Activated naive CD4-positive, alpha-beta T cell treated with Interleukin-2 at 50 U/mL for 16 hours (primary cell): Measurements from ENCODE around the gene FRMD8.

Source experiments
- DNase-seq: peaks from one replicate; pipeline ENCODE4 v3.0.0-alpha.2; 2020

FRMD8 gene

GRCh38 chr11:65386307-65387140 is at the start of gene FRMD8:
Gene FRMD8, plus strand, starts transcription at chr11:65386637. Its CDS starts 400 bp downstream, at chr11:65387037.
- DNase-seq: peak; percentile 88

GRCh38 chr11:65338676-65339075 is 47.8 kb upstream of the FRMD8 start:
- DNase-seq: no peak

- no peak for DNase-seq
Measured at GRCh38 chr11:65340226-65340625, 46.2 kb upstream of the FRMD8 start.

- no peak for DNase-seq
Measured at GRCh38 chr11:65341856-65342255, 44.6 kb upstream of the FRMD8 start.

DNA sequence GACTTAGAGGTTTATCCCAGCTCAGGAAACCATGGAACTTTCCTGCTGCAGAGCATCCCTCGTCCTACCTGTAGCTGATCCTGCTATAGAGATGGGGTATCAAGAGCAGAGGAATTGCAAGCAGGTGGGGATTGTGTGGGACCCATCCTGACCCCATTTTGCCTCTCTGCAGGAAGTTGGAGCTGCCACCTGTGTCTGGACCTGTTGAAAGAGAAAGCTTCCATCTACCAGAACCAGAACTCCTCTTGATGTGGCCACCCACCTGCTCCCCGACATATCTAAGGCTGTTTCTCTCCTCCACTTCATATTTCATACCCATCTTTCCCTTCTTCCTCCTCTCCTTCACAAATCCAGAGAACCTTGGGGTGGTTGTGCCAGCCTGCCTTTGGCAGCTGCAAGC is 34.9 kb upstream of the FRMD8 start:
- no peak for DNase-seq

GRCh38 chr11:65352783-65353182 is 33.7 kb upstream of the FRMD8 start:
- DNase-seq: no peak

DNA sequence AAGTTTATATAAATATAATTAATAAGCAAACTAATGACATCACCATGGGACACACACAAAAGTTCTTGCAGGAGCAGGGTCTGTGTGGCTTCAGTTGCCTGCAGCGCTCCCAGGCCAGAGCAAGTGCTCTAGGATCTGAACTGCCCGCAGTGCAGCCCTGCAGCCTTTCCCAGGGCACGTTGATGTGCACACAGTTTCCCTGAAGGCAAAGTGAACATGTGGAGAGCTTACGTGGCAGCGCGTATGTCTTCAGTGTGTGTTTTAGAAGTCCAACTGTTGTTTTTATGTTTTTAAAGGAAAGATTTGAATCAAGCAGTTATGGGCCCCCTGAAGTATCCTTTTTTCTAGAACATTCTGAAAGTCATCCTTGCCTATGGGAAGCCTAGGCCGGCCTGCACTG is 33.1 kb upstream of the FRMD8 start:
- DNase-seq: no peak

GRCh38 chr11:65353900-65354264 is 32.6 kb upstream of the FRMD8 start:
- no peak for DNase-seq

GRCh38 chr11:65354265-65355012 is 32.0 kb upstream of the FRMD8 start, which contains the start of gene TIGD3:
Gene TIGD3, plus strand, starts transcription at chr11:65354751. Its CDS starts 1,058 bp downstream, at chr11:65355809.
- peak; percentile 98 for DNase-seq

GRCh38 chr11:65355013-65355775 is 31.2 kb upstream of the FRMD8 start:
- DNase-seq: peak; percentile 61

DNA sequence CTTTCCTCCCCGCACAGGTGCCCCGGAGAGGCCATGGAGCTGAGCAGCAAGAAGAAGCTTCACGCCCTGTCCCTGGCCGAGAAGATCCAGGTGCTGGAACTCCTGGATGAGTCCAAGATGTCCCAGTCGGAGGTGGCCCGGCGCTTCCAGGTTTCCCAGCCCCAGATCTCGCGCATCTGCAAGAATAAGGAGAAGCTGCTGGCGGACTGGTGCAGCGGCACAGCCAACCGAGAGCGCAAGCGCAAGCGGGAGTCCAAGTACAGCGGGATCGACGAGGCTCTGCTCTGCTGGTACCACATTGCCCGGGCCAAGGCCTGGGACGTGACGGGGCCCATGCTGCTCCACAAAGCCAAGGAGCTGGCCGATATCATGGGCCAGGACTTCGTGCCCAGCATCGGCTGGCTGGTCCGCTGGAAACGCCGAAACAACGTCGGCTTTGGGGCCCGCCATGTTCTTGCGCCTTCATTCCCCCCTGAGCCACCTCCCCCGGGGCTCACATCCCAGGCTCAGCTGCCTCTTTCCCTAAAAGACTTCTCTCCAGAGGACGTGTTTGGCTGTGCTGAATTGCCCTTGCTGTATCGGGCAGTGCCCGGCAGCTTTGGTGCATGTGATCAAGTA is 30.6 kb upstream of the FRMD8 start:
- no peak for DNase-seq

DNA sequence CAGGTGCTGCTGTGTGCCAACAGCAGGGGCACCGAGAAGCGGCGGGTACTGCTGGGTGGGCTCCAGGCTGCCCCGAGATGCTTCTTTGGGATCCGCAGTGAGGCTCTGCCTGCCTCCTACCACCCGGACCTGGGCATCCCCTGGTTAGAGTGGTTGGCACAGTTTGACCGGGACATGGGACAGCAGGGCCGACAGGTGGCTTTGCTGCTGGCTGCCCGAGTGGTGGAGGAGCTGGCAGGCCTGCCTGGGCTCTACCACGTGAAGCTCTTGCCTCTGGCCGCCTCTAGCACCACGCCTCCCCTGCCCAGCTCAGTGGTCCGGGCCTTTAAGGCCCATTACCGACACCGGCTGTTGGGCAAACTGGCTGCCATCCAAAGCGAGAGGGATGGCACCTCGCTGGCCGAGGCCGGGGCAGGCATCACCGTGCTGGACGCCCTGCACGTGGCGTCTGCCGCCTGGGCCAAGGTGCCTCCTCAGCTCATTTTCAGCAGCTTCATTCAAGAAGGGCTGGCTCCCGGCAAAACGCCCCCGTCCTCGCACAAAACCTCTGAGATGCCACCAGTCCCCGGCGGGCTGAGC is 30.0 kb upstream of the FRMD8 start:
- DNase-seq: no peak

- DNase-seq: no peak
Measured at GRCh38 chr11:65357856-65358356, 28.5 kb upstream of the FRMD8 start.

GRCh38 chr11:65362320-65362931 is 24.0 kb upstream of the FRMD8 start:
- DNase-seq: no peak

DNA sequence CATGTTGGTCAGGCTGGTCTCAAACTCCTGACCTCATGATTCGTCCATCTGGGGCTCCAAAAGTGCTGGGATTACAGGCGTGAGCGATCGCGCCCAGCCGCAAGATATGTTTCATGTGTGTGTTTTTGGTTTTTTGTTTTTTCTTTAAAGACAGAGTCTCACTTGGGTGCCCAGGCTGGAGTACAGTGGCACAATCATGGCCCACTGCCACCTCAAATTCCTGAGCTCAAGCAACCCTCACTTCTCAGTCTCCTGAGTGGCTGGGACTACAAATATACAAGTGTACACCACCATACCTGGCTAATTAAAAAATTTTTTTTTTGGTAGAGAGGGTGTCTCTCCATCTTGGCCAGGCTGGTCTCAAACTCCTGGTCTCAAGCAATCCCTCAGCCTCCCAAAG is 23.5 kb upstream of the FRMD8 start:
- DNase-seq: no peak

DNA sequence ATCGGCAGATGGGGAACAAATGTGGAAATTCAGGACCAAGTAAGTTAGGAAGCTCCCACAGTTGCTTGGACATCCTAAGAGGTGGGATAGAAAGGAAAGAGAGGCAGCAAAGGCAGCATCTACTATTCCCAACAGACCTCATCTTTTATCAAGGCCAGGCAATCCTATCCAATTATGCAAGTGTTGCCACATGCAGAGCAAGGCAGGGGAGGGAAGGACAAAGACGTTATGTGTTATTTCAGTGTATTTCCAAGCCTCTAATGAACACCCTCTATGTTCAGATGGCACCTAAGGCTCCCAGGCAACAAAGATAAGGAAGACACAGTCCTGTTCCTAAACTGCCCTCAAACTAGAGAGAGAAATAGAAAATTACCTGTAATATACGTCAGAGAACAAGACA is 22.7 kb upstream of the FRMD8 start:
- no peak for DNase-seq

DNA sequence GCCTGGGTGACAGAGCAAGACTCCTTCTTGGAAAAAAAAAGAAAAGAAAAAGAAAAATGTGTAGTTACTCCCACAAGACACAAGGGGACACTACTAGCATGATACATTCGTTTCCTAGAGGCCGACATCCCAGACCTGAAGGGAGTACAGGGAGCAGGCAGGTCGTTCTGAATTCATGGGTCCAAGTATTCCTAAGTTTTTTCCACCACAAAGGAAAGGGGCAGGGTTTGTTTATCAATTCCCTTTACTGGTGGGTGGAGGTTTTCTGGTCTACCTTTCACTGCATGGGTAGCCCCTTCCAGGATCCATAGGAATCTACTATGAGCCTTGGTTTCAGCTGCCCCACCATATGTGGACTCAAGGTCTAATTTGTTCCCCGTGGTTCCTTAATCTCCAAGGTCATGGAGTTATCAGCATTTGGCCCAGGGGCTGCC is 20.1 kb upstream of the FRMD8 start:
- no peak for DNase-seq

- DNase-seq: no peak
Measured at GRCh38 chr11:65370659-65371049, 15.8 kb upstream of the FRMD8 start.

GRCh38 chr11:65373839-65374580 is 12.4 kb upstream of the FRMD8 start:
- DNase-seq: no peak

DNA sequence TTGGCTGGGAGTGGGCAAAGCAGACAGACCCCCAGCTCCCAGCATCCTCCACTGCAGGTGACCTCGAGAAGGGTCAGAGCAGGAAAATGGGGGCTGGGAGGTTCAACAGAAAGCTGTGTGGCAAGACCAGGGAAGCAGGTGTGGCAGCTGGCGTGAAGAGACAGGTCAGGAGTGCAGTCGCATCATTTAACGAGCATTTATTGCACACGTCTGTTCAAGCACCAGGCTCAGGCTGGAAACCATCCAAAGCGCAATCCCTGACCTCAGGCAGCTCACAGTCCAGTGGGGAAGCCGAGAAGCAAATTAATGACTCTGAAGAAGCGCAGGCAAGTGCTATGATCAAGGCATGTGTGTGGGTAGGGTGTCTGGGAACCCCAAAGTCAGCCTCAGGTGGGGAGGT is 11.4 kb upstream of the FRMD8 start:
- DNase-seq: no peak

DNA sequence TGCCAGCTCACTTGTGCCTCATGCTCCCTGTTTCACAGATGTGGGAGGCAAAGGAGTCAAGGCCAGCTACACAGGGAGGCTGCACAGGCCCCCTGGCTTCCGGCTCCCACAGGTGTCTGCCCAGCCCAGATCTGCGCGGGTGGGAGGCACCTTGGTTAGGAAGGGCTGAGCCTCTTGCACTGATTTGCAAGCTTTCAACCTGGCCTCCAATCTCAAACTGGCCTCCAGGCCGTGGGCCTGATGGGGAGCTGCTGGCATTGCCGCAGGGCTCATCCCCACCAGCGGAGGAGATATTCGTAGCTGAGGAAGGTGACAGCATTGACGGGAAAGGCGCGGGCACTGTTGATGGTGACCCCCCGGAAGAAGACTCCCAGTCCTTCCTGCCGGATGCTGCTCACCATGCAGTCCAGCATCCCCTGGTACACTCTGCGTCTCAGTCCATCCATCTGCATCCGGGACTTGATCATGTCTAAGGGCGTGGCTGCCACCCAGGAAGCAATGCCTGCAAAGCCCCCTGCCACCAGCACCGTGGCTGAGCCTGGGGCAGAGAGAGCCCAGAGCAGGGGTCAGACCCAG is 10.2 kb upstream of the FRMD8 start:
- no peak for DNase-seq
